Progenitor cell of endocrine pancreas (in vitro differentiated cells): Measurements from ENCODE around the gene PCTP. TPM values are rescaled to one million over a fixed set of nuclear protein-coding genes. Genes with fewer than 3 reads are reported as not detected.

Experiments
- DNase-seq: peaks from one replicate; pipeline ENCODE4 v3.0.0; 2021; ENCODE audit warnings: low spot score; ENCODE audit not compliant: unreplicated experiment
- H3K27ac Mint-ChIP-seq: 2 replicates; pipeline ENCODE4 v1.8.0; 2021; ENCODE audit warnings: mild to moderate bottlenecking, moderate library complexity, mixed read lengths
- H3K27me3 Mint-ChIP-seq: 2 replicates; pipeline ENCODE4 v1.8.0; 2021; ENCODE audit warnings: mixed read lengths
- H3K36me3 Mint-ChIP-seq: 2 replicates; pipeline ENCODE4 v1.8.0; 2022; ENCODE audit warnings: mixed read lengths; ENCODE audit not compliant: insufficient read depth
- H3K4me1 Mint-ChIP-seq: 2 replicates; pipeline ENCODE4 v1.8.0; 2021; ENCODE audit warnings: low read depth, mixed read lengths
- H3K4me3 Mint-ChIP-seq: 2 replicates; pipeline ENCODE4 v1.8.0; 2021; ENCODE audit warnings: low read depth, mild to moderate bottlenecking, moderate library complexity, mixed read lengths
- H3K9me3 Mint-ChIP-seq: 2 replicates; pipeline ENCODE4 v1.8.0; 2021; ENCODE audit warnings: low read depth, mixed read lengths
- total RNA-seq: library from RNA; stranded (reverse); gene quantifications from 2 replicates; pipeline ENCODE4 v1.2.1, GENCODE V29; 2021
- TF ChIP-seq, protein P1 (sequence below): fragments of 200-600 bp; sonication (generic); IDR thresholded peaks from one replicate; pipeline ENCODE4 v1.5.0; 2021; ENCODE audit warnings: antibody characterized with exemption, mild to moderate bottlenecking; ENCODE audit not compliant: unreplicated experiment

PCTP gene
- total RNA-seq, 1 donor from 2014 or later, result 25.4 TPM

DNA sequence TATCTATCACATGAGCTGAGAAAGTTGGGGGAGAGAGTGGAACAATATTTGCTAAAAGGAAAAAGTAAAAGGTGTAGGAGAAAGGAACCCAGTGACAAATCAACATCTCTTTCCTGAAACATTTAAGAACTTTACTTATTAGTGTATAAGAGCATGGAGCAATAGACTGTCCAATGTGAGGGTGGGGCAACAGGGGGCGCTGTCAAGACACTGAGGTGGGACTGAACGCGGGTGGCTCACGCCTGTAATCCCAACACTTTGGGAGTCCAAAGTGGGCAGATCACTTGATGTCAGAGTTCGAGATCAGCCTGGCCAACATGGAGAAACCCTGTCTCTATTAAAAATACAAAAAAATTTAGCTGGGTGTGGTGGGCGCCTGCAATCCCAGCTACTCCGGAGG is 21.2 kb downstream of the PCTP start:
- H3K27ac Mint-ChIP-seq, result no peak overlapping the region
- no peak for DNase-seq
- peaks cover 37% of the 10 kb centered on the region for H3K36me3 Mint-ChIP-seq
- H3K9me3 Mint-ChIP-seq, result no peaks in the 10 kb centered on the region
- no peak overlapping the region for H3K4me3 Mint-ChIP-seq
- H3K4me1 Mint-ChIP-seq, result peaks cover 35% of the 10 kb centered on the region
- H3K27me3 Mint-ChIP-seq, result no peaks in the 10 kb centered on the region
- TF ChIP-seq, protein P1, sequence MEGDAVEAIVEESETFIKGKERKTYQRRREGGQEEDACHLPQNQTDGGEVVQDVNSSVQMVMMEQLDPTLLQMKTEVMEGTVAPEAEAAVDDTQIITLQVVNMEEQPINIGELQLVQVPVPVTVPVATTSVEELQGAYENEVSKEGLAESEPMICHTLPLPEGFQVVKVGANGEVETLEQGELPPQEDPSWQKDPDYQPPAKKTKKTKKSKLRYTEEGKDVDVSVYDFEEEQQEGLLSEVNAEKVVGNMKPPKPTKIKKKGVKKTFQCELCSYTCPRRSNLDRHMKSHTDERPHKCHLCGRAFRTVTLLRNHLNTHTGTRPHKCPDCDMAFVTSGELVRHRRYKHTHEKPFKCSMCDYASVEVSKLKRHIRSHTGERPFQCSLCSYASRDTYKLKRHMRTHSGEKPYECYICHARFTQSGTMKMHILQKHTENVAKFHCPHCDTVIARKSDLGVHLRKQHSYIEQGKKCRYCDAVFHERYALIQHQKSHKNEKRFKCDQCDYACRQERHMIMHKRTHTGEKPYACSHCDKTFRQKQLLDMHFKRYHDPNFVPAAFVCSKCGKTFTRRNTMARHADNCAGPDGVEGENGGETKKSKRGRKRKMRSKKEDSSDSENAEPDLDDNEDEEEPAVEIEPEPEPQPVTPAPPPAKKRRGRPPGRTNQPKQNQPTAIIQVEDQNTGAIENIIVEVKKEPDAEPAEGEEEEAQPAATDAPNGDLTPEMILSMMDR, result no peak

DNA sequence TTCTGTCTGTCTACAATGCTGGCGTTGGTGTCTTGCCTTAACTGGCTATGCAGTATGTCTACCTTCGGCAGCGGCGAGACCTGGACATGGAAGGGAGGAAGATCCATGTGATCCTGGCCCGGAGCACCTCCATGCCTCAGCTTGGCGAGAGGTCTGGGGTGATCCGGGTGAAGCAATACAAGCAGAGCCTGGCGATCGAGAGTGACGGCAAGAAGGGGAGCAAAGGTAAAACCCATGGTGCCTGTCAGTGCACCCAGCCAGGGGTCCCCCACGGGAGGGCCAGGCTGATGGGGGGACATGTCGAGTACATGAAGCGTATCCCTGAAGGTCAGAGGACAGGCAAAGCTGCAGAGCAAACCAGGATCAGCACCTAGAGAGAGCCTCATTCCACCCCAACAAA is 22.8 kb downstream of the PCTP start:
- DNase-seq, result no peak
- Mint-ChIP-seq H3K4me1 (peaks cover 35% of the 10 kb centered on the region), H3K27ac (no peak overlapping the region), H3K36me3 (peaks cover 34% of the 10 kb centered on the region), H3K4me3 (no peak overlapping the region), H3K9me3 (no peaks in the 10 kb centered on the region), H3K27me3 (no peaks in the 10 kb centered on the region)
- TF ChIP-seq, protein P1, result no peak

DNA sequence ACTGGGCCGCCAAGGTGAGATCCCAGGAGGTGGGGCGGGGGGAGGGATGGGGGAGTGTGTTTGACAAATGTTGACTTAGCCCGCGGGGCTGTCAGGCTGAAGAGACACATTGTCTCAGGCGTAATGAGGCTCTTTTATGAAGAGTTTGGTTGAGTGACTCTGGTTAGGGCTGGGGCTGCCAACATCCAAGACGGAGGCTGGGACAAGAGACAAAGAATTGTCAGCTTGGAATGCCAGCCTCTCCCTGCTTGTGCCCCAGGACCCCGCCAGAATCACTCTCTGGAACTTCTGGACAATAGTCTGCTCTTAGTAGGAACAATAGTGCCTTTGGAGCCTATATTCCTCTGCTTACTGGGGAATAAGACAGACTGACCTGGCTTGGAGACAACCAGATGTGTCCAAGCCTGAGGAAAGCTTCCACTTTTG is 24.0 kb downstream of the PCTP start:
- Mint-ChIP-seq H3K4me3 (peak overlapping the region; percentile 31), H3K27me3 (no peaks in the 10 kb centered on the region), H3K4me1 (peaks cover 35% of the 10 kb centered on the region), H3K9me3 (no peaks in the 10 kb centered on the region), H3K27ac (peak overlapping the region; percentile 75), H3K36me3 (peaks cover 35% of the 10 kb centered on the region)
- TF ChIP-seq, protein P1, result no peak
- DNase-seq, result no peak

GRCh38 chr17:55776271-55776670 is 25.4 kb downstream of the PCTP start:
- Mint-ChIP-seq H3K9me3 (no peaks in the 10 kb centered on the region), H3K27ac (no peak overlapping the region), H3K4me3 (no peak overlapping the region), H3K4me1 (peaks cover 27% of the 10 kb centered on the region), H3K27me3 (no peaks in the 10 kb centered on the region), H3K36me3 (peaks cover 31% of the 10 kb centered on the region)
- TF ChIP-seq, protein P1, result no peak
- no peak for DNase-seq

GRCh38 chr17:55777471-55777971 is 26.7 kb downstream of the PCTP start:
- no peak overlapping the region for H3K4me3 Mint-ChIP-seq
- no peaks in the 10 kb centered on the region for H3K27me3 Mint-ChIP-seq
- peaks cover 24% of the 10 kb centered on the region for H3K36me3 Mint-ChIP-seq
- H3K9me3 Mint-ChIP-seq, result no peaks in the 10 kb centered on the region
- no peak for DNase-seq
- H3K4me1 Mint-ChIP-seq, result peaks cover 26% of the 10 kb centered on the region
- H3K27ac Mint-ChIP-seq, result no peak overlapping the region
- TF ChIP-seq, protein P1, result no peak
